Right lung (tissue), 5 donors: ENCODE data around the gene HLF. TPM values are rescaled to one million over a fixed set of nuclear protein-coding genes. Genes with fewer than 3 reads are reported as not detected.

Experiments
- DNase-seq, 2 donors: peaks; one replicate each; pipeline ENCODE4 v3.0.0-alpha.2; 2013
- polyA plus RNA-seq, 5 donors: library from polyadenylated mRNA; unstranded; fragments of 120-200 nt; gene quantifications; one replicate each; pipeline versions ENCODE4 v1.2.1 to v1.2.3, GENCODE V29; 2013; ENCODE audit warnings: inconsistent platforms in 1 of 5, low replicate concordance in 1 of 5; ENCODE audit not compliant: insufficient read length in 5 of 5, insufficient read depth in 1 of 5

The HLF gene
- polyA plus RNA-seq, 5 donors: 2.6 to 5.1 (median 4.0) TPM

DNA sequence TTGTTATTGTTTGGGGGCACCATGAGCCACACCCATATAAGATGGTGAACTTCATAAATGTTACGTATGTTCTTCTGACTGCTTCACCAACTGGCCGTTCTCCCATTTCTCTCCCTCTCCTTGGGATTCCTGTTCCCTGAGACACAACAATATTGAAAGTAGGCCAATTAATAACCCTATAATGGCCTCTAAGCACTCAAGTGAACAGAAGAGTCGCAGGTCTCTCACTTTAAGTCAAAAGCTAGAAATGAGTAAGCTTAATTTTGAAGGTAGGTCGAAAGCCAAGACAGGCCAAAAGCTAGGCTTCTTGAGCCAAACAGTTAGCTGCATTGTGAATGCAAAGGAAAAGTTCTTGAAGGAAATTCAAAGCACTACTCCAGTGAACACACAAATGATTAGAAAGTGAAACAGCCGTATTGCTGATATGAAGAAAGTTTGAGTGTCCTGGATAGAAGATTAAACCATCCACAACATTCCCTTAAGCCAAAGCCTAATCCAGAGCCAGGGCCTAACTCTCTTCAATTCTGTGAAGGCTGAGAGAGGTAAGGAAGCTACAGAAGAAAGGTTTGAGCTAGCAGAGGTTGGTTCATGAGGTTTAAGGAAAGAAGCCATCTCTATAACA, 25.8 kb downstream of the HLF start:
- DNase-seq: no peak

DNA sequence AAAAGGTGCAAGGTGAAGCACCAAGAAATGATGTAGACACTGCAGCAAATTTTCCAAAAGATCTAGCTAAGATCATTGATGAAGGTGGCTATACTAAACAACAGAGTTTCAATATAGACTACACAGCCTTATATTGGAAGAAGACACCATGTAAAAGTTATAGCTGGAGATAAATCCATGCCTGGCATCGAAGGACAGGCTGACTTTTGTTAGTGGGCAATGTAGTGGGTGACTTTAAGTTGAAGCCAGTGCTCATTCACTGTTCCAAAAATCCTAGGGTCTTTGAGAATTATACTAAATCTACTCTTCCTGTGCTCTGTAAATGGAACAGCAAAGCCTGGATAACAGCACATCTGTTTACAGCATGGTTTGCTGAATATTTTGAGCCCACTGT, 26.4 kb downstream of the HLF start:
- no peak for DNase-seq

DNA sequence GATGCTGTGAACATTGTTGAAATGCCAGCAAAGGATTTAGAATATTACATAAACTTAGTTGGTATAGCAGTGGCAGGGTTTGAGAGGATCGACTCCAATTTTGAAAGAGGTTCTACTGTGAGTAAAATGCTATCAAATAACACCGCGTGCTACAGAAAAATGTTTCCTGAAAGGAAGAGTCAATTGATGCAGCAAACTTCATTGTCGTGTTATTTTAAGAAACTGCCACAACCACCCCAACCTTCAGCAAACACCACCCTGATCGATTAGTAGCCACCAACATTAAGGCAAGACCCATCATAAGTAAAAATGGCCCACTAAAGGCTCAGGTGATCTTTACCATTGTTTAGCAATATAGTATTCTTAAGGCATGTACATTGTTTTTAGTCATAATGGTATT, 27.3 kb downstream of the HLF start:
- DNase-seq: no peak

DNA sequence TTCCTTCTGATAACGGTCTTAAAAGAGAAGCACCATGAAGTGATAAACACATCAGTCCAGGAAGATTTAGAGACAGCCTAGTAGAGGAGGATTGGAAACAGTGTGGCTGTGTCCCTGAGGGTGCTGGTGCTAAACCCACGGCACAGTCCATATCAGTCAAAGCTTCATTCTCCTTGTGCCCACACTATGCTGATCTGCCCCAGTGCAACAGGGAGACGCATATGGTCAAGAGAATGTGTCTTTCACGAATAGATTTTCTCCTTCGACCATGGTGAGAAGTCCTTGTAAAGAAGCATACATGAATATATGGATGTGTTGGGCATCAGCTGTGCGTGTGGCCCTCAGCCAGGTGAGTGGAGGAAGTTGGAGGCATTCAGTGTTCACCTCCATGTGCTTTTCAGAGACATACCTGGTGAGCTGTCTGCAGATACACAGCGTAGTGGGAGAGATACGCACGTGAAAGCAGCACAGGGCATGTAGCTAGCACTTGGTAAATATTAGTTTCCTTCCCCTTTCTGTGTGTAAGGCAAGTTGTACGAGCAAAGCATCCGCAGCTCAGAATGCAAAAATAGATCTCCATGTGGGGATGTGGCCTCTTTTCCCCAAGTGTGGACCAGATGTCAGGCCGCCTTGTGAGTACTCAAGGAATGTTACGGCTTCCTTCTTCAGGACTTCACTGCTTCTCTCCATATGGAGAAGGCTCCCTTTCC, 29.4 kb downstream of the HLF start:
- no peak for DNase-seq

DNA sequence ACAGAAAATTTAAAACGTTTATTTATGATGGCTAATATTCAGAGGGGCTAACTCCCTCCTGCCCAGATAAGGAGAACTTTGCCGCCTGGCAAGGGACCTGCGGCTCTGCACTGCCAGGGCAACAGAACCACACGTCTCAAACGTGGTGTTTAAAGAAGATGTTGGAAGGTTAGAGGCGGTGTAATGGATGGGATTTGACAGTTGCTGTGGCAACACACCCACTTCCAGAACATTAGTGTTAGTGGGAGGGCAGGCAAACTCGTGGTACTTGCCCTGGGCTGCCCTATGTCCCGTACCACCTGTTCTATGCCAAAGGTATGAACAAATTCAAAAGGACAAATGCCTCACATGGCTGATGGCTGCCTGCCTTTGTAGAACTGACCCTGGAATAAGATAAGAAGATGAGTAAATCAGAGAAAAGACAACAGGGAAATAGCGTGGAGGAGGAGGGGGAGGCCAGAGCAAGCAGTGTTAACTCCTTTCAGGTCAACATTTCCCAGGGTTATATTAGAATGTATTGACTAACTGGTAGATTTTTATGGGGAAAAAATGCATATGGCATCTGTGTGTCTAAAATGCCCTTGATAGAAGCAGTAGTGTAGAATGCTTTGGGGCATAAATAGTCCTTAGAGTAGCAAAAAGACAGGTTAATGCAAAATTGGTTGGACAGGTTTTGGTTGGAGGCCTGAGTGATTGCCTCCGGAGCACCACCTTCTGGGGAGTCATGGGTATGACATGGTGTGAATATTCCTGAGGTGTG, 30.8 kb downstream of the HLF start:
- DNase-seq: no peak

DNA sequence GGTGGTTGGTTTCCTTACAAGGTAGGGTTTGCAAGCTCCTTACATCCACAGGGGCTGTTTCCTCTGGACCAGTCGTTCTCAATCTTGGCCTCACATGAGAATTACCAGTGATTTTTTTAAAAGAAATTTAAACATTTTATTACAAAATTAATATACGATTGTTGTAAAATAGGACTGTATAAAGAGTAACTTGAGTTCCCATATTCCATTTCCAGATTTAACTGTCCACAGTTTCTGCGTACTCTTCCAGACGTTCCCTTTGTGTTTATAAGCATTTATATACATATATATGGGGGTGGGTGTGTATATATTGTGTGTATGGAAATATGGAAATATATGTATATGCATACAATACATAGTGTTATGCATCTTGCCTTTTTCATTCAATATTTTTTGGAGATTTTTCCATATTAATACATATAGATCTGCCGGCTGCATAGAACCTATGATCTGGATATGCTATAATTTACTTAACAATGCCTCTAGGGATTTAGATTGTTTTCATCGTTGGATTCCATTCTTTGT, 31.5 kb downstream of the HLF start:
- no peak for DNase-seq

DNA sequence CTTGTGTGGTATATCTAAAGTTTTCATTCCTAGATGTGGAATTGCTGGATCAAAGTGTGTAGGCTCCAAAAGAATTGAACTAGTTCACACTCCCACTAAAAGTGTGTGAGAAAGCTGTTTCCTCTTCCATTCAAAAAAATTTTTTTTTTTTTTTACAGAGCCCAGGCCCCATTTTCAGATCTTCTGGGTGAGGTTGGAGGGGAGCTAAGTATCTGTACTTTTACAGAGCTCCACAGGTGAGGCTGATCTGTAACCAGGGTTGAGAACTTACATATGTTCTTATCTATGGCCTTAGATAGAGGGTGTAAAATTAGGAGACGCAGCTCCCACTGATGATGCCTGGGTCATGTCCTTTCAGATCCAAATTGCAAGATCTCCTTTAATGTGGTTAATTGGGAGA, 31.9 kb downstream of the HLF start:
- DNase-seq: no peak

DNA sequence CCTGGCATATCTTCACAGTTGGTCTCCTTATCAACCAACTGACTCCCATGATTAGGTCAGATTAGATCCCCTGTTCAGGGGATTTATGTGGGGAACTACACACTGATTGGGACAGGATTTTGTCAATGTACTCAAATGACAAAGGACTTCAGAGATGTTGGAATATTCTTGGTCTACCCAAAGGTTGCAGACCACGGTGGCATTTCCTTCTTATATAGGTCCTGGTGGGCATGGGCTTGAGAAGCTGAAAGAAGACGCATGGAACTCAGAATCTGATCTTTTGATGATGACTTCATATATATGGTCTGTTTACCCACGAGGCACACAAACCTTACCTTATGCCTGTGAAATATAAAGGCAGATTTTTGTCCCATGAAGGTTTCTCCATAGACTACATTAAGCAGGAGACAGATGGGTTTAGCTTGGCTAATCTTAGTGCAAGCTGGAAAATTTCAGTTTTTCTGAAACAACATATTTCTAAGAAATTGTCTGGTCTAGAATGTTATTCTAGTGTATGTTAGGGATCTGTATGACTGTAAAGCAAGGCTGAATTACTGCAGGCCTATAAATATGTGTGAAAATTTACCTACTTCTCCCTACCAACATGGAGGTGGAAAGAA, 33.5 kb downstream of the HLF start:
- DNase-seq: no peak

DNA sequence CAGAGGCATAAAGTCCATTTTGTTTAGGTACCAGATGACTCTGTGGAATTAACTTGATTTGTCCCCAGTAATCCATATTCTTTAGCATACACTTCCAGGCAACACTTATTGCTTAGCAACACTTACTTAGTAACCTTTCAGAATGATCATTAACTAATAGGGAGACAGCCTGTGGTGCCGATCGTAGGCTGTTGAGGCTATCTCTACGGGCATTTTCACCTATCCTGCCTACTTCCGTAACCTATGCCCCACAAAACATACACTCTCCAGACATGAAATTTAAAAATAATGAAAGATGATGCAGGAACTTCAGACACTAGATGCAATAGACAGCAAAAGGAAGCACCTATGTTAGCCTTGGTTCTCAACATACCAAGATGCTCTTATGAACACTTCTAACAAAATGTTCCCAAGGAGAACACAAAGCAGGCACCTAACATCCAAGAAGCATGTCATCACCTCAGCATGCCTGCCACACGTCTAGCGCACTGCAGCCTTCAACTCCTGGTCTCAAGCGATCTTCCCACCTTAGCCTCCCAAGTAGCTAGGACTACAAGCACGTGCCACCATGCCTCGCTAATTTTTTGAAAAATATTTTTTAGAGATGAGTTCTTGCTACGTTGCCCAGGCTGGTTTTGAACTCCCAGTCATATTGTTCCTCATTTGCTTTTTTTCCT, 34.5 kb downstream of the HLF start:
- DNase-seq: no peak

DNA sequence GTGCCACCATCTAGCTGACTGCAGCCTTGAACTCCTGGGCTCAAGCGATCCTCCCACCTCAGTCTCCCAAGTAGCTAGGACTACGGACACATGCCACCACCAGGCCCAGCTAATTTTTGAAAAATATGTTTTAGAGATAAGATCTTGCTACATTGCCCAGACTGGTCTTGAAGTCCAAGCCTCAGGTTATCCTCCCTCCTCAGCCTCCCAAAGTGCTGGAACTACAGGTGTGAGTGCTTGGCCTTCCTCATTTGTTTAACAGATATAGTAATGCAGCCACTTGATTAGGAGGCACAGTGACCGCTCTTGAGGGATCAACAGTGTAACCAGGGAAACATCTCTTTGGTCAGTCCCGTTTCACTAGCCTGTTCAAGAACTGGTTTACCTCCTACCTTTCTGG, 35.1 kb downstream of the HLF start:
- DNase-seq: no peak

DNA sequence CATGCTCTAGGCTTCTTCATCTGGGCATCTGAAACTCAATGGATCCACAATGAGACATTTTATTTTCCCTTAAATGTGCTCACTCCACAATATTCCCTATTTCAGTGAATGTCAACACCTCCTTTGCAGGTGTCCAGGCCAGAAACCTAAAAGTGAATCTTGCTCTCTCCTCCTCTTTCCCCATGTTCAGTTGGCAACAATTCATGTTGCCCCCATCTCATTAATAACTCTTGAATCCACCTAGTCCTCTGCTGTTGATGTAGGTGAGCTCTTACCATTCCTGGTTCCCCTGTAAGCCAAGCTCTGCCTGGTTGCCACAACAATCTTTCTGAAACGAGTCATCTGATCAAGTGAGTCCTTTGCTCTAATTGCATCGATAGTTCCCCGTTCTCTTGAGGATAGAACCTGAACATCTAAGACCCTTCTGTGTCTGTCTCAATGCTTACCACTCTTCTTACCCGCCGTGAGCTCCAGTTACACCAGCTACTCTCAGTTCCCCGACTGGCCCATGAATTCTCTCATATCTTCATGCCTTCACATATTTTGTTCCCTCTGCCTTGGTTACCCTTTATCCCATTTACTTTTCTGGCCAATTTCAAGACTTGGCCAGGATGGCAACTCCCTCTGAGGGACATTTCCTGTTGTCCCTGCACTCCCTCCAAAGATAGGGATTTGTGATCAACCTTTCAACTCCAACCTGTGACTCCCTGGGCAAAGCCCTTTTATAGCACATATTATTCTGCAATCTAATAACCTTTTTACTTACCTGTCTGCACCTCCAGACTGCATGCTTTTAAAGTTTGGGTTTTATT, 35.9 kb downstream of the HLF start:
- DNase-seq: no peak

DNA sequence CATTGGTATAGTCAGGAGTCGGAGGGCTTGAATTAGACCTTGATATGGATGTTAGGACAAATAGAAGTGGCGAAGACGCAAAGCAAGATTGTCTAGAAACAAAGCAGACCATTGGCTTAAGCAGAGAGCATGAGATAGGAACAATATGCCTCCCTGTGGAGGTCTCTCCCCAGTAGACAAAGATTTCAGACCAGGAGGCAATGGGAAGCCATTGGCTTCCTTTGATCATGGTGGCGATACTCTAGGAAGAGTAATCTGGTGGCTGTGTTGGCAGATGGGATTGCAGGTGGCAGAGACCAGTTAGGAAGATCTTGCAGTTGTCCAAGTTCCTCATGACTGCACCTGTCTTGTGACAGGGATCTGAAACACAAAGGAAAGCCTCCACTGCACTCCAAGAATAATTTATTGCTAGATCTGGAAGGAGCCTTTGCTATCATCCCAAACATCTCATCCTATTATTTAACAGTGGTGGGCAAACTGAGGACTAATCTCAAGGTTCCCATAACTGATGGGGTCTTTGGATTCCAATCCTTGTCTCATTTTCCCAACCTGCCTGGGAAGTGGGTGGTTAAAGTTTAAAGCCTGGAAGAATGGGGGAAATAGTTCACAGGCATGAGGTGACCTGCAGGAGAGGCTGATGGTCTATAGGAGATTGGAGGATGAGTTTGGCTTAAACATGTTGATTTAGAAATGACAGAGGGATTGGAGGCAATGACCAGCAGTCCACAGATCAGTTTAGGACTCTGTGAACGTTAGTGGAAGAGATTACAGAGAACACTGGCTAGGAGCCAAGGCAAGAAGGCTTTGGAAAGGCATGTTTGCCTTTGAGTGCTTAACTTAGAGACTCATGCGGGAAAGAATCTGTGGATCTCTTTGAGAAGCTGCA, 37.0 kb downstream of the HLF start:
- DNase-seq: no peak

DNA sequence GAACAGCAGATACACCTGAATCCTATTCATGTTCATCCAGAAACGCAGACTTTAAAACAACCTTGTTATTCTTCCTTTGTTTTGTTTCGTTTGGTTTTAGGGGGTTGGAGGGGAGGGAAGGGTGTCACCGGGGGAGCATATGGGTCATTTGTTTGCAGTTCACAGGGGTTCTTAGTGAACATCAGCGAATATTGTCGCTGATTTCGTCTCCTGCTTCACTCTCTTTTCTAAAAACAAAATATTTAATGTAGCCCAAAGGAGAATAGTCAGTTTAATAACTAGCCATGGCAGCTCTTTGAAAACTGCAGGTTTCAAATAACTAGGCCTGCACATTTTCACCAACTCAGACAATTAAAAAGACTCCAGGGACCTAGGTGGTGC, 37.6 kb downstream of the HLF start:
- no peak for DNase-seq

DNA sequence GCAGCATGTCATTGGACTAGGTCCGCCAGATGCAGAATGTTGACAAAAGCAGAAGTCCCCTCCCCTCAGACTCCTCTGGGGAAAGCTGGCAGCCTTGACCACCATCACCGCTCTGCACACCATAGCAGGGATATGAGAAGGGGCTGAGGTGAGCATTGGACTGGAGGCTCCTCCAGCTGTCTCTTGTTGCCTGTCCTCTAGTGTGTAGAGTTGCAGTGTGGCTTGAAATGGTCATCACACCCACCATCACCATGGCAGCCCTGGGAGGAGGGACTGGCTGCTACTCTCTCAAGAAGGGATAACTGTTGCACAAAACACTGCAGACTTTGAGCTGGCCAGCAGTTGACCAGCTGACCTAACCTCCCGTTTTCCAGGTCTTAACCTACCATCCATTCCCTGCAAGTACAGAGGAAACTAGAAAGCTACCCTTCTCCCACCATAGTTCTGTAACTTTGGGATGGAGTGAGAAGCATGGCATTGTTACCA, 38.3 kb downstream of the HLF start:
- no peak for DNase-seq

DNA sequence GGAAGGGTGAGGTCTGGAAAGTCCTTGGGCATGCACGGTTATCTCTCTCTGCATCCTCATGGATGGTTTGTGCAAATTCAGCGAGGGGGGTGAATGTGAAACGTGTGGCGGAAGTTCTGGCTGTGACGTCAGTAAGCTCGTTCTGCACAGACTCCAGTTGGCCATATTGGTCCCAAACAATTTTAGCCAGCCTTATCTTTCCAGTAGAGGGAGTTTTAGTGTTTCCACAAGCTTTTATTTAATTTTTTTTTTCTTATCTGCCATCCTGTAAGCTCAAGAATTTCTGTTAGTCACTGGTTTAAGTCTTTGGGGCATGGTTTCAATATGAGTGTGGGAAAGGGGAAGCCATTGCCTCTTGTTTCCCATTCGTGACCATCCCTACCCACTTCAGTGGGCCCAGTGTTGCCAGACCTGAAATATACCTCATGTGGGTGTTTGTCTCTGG, 39.0 kb downstream of the HLF start:
- DNase-seq: no peak

DNA sequence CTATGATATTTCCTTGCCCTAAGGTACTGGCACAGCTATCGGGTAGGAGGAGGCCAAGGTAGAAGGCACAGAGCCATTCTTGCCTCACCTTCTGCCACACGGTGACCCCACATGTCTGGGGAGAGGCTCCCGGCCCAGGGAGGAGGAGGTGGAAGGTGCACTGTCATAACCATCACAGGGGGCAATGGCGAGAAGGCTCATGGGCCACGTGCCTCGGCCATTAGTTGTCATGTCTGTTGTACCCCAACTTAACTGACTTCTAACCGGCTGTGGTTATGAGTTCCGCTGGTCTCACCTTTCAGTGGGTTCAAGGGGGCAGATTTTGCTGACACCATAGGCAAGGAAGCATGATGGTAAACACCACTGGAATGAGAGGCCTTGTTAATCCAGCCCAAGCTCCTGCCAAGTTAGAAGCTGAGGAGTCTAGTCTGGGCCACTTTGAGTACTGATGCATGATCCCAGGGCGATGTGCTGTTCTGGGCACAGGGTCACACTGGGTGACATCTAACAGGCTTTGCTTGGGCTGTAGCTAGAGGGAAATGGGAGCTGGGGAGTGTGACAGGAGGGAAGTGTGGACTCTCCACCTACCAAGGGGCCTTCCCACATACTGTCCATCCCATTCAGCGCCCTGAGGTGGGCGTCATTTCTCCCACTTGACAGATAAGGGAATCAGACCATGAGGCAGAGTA, 39.6 kb downstream of the HLF start:
- DNase-seq: no peak

DNA sequence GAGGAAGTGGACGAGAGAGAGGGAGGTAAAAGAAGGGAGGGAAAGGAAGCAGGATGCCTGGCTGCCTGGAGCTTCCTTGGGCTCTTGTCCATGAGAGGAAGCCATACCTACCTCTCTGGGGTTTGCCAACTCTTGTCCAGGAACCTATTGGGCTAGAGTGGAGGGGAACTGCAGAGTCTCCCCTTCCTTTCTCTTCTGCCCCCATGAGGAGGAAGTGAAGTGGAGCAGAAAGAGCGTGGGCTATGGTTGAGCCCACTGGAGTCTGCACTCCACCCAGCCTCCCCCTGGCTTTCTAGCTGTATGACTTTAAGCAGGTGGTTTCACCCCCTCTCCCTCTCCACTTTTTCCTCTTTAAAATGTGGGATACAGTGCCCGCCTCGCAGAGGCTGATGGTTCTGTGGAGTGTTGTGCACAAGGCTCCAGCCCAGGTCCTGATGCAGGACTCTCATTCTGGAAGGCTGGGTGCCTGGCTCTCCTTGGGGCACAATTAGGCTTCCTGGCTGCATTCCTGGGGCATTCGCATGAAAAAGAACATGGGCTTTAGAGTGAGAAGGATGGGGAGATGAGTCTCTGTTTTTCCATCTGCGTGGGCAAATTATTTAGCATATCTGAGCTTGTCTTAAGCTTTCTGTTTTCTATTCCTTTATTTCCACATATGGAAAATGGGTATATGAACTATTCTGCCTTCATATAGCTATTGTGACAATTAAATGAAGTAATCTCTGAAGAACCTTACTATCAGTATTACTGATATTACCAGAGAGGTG, 40.7 kb downstream of the HLF start:
- DNase-seq: no peak

DNA sequence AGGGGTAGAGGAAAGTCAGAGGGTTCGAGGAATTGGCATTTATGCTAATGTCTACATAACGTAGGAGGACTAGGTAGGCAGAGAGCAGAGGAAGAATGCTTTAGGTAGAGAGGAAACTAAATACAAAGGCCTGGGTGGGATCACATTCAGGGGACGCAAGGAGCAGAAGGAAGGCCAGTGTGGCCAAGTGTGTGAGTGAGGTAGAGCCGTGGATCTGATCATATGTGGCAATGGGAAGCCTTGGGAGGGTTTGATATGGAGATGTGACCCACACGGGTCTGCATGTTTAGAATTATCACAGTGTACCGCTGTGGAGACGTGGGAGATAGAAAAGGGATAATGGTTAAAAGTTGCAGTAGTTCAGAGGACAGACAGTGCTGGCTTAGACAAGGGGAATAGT, 43.1 kb downstream of the HLF start:
- DNase-seq: no peak
